ENCODE data around the gene ZNF275.
"Not testable (repeated sequence)": the region's sequence is repeated elsewhere in the genome, so short reads cannot be mapped to it uniquely, and the experiment has no call there.

The ZNF275 gene

GRCh38 chrX:153361781-153362397, 27.9 kb downstream of the ZNF275 start:
- no peak for DNase-seq

DNA sequence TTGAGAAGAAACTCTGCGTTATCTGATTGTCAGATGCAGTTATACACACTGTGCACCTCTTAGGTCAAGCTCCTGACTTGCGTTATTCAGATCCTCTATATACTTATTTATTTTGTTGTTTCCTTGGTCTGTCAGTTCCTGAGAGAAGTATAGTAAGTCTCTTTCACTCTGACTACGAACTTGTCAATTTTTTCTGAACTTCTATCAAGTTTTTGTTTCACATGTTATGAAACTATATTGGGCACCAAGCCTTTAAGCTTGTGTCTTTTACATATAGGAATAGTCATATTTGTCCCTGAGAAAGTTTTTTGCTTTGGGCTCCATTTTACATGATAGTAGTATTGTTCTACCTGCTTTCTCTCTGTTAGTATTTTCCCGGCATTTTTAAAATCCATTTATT, 31.7 kb downstream of the ZNF275 start:
- no peak for DNase-seq

GRCh38 chrX:153366119-153366518, 32.2 kb downstream of the ZNF275 start:
- no peak for DNase-seq

DNA sequence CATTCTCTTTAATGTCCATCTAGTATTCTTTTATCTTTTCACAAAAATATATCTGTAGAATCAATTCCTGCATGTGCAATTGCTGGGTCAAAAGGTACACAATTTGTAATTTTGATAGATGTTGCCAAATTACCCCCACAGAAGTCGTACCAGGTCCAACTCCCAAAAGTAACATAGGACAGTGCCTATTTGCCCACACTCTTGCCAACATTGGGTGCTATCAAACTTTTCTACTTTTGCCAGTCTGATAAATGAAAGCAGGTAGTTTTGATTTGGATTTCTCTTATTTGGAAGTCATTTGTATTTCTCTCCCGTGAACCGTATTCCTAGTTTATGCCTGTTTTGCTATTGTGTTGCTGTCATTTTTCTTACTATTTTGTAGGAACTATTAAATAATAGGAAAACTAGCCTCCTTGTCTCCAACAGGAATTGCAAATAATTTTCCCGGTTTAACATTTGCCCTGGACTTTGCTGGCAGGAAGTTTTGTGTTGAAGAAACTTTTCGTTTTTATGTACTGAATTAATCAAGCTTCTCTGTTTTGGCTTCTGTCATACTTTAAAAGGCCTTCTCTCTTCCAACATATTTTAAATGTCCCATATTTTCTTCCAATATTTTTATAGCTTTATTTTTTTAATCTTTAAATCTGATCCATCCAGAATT, 33.1 kb downstream of the ZNF275 start:
- no peak for DNase-seq

DNA sequence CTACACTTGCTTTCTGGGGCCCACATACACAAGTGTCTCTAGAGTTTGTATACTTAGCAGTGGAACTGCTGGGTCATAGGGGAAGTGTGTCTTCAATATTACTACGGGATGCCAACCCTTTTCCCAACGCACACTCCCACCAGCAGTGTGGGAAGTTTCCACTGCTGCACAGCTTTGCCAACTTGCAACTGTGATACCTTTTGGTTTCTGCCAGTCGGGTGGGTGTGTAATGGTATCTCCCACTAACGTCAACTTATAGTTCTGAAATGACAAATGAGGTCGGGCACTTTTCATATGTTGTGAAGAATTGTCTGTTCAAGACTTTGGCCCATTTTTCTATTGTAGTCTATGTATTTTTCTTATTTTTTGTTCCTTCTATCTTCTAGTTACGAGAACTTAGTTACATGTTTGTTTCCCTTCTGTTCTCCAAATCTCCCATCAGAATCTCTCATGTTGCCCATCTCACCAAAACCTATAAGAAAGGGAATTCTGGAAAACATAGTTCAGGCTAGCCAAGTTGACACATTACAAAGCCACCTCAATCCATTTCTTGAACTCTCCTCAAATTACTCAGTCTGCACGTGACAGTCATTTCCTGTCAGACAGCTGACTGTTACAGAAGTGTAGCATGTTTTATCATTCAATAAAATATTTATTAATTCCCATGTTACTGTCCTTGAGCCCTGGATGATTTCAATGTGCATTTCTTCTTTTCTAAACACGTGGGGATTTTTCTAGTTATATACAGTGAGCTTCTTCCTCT, 36.5 kb downstream of the ZNF275 start:
- DNase-seq, result no peak

DNA sequence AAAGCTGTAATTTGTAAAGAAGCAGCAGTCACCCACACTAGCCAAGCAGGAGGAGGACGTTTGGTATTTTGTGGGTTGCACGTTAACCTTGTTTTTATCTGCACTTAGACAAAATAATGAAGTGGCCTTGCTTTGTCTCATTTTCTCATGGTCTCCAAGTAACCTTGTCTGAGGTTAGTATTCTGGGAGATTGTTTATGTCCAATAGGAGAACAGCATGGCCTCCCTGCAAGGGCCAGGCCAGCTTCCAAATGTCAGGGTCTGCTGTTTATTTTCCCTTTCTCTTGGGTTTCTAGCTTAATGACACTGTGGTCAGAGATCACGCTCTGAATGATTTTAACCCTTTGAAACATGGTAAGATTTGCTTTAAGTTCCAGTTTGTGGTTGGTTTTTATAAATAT, 37.3 kb downstream of the ZNF275 start:
- no peak for DNase-seq

- DNase-seq, result no peak
Observed at GRCh38 chrX:153372949-153373348, 39.0 kb downstream of the ZNF275 start.

DNA sequence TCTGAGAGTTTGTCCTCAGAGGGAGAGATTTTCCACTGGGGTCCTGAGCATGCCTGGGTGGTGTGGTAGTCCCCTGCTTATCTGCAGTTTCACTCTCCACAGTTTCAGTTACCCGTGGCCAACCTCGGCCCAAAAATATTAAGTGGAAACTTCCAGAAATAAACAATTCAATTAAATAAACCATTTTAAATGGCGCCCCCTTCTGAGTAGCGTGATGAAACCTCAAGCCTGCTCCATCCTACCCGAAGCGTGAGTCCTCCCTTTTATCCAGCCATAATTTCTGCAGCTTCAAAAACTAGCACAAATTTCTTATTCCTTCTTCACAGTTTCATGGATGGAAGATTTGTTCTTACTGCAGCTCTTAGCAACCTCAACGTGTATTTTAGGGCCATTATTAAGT, 40.5 kb downstream of the ZNF275 start:
- DNase-seq, result no peak

DNA sequence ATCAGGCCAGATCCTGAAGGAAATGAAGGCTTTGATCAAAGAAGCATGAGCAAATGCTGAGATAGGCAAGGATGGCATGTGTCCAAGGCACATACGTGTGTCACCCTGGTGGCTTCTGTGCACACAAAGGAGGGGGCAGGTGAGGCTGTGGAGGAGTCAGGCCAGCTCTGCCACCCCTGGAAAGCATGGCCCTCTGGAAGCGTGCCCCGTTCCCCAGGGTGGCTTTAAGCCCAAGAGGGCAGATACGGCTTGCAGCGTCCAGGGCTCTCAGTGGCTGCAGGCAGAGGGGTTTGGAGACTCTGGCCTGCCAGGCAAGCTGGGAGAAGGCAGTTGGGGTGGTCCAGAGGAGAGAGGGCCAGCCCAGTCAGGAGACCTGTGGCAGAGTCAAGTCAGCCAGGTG, 41.6 kb downstream of the ZNF275 start:
- DNase-seq, result no peak

GRCh38 chrX:153377727-153378126, 43.8 kb downstream of the ZNF275 start:
- no peak for DNase-seq

GRCh38 chrX:153378607-153379006, 44.7 kb downstream of the ZNF275 start:
- DNase-seq, result no peak

DNA sequence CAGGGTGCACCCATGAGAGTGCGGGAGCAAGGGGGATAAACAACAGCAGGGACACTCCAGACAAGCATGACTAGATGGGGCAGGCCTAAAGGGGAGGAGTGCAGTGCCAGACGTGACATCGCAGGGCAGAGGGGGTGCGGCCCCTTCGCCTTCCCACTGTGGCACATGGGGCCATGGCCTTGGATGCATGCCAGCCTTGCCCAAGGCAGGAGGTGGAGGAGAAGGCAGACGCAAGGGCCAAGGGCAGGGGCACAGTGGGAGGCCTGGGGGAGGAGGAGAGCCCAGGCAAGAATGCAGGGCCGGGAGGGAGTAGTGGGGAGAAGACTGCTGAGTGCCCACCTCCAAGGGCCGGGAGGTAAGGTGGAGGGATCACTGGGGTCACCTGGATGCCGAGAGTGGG, 45.6 kb downstream of the ZNF275 start:
- DNase-seq, result no peak

- no peak for DNase-seq
Observed at GRCh38 chrX:153379971-153380581, 46.1 kb downstream of the ZNF275 start.

GRCh38 chrX:153380691-153381090, 46.7 kb downstream of the ZNF275 start:
- DNase-seq, result no peak

DNA sequence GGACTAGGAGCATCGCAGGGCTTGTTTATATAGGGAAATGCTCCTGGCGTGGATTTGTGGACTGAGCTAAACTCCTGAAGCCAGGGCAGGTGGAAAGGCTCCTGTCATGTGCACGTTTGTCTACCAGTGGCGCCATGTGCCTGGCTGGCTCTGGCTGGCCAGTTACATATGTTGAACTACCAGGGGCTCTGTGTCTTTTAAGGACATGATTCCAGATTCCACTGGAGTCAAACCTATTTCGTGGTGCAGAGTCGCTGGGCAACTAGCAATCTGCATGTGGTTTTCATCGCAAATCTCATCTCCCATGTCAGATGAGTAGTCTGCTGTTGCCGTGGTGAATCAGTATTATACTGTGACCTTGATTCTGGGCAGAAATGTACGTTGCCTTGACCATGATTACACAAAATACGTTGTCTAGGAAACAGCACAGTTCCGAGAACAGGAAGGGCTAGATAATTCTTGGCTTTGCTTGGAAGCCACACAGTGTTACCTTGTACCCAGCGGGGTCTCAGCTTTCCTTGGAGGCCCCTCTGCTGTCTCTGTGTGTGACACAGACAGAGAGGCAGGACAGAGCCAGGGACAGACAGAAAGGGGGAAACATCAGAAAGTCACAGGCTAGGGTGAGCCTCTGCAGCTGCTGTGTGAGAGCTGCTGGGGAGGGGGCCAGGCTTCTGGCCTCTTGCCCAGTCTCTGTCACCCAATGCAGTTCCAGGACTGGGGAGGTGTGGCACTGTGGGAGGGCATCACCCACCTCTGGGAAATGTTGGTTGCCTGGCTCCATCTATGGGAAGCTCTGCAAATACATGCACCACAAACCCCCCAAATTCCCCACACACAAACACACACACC, 48.0 kb downstream of the ZNF275 start:
- DNase-seq, result peak; percentile 31 to 45

- DNase-seq, result no peak
Observed at GRCh38 chrX:153382563-153383482, 48.9 kb downstream of the ZNF275 start.

GRCh38 chrX:153384390-153384789, 50.4 kb downstream of the ZNF275 start:
- no peak for DNase-seq

- not testable (repeated sequence) for DNase-seq
Observed at GRCh38 chrX:153384973-153385372, 51.0 kb downstream of the ZNF275 start.

DNA sequence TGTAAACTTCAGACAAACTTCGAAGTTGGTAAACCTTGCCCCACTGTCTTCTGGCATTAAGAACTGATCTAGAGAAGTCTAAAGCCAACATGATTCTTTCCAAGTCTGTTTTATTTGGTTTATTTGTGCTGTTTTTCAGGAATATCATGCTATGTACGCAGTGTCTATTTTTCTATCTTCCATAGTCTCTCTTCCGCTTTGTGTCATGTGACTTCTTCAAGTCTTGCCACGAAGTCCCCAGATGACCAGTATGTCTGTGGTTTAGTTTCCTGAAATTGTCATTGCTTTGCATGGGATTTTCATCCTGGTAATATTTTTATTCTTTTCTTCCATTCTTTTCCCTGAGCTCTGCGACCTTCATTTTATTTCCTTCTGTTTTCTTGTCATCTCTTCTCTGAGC, 52.1 kb downstream of the ZNF275 start:
- DNase-seq, result no peak

GRCh38 chrX:153387345-153387744, 53.4 kb downstream of the ZNF275 start:
- no peak for DNase-seq

DNA sequence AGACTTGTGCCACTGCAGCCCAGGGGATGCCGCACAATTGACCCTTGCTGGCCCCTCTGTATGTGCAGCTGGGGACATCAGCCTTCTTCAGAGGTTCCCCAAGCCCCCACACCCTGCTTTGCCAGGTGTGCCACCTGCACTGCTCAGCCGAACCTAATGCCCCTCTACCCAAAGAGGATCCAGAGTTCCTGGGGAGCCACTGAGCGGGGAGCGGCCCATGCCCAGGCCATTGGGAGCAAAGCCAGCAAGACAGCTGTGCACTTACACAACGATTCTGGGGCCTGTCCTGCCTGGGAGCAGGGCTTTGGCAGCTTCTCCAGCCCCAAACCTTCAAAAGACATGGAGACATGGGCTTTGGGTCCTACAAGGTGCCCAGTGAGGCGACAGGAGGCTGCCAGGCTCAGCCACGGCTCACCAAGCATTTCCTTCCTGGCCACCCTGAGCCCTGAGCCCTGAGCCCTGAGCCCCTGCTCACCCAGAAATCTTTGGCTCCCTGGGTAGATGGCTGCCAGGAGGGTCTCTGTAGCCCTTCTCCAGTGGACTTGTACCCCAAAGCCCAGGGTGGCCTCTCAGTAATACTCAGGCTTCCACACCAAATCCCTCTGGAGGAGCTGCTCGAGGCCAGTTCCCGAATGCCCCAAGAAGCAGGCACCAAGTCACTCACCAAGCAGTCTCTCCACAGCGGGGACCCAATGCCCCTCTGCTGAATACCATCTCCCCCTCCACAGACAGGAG, 54.2 kb downstream of the ZNF275 start:
- no peak for DNase-seq

Measured in activated T-cell treated with anti-CD3 and anti-CD28 coated beads, Interleukin-2, amount 50 U/mL, for 48 hours (primary cell).